NCI-H1694 (cell line): ENCODE results near the gene ZDHHC5.
"Not testable (repeated sequence)": the region's sequence is repeated elsewhere in the genome, so short reads cannot be mapped to it uniquely, and the experiment has no call there.

Experiments
- DNase-seq: peaks from one replicate; lab custom pipeline; 2025; lab: John Stamatoyannopoulos, UW

ZDHHC5 gene

DNA sequence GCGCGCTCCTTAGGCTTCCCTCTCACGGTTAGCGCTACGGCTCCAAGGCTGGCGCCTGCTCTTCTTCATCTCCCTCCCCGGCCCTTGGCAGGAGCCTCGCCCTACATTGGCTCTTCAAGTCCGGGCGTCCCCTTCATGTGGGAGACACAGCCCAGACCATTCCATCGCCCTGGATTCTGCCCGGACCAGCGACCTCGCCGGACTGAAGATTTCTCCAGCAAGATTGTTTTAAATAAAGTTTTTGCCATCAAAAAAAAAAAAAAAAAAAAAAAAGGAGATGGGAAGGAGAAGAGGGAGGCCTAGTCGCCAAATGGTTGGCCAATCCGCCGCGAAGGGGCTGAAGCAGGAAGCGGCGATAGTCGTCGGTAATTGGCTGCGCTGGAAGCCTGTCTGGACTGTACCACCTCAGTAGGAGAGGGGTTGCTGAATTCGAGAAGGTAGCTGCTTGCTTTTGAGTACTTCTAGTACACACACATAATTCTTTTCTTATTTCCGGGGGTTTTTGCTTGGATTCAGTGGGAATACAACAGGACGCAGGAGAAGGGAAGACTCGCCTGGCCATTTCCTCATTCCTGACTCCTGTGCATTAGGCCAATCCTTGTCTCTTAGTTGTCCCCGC, 688 bp upstream of the ZDHHC5 start:
- peak; percentile 93 for DNase-seq

DNA sequence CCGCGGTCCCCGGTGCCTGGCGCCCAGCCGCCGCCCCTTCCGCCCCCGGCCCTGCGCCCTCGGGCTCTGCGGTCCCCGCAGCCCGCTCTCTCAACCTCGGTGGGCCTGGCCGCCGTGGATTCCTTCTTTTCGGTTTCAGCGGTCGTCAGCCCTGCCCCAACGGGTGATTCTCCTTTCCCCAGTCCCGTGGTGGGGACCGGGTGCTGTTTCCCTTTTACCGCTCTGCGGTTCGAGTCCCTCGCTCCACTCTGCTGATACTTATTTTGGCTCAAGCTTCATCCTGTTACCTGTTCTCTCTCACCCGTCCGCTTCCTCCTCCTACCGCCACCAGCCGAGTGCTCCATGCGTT, 494 bp downstream of the ZDHHC5 start:
- no peak for DNase-seq

DNA sequence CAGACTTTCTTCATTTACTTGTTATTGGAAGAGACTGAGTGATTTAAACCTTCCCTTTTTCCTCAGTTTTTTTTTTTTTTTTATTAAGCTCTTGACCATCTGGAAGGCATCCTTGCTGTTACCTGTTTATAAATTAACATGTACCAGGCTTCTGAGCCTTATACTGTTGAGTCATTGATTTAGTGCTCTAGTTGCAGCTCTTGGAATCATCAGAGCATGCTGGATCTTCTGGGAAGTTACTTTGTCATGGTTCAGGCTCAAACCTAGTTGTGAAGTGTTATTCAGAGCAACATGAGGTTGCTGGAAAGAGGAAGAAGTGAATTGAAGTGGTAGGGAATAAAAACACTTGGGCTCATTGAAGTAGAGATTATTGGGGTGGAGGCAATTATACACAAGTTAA, 6.3 kb downstream of the ZDHHC5 start:
- DNase-seq, result no peak

DNA sequence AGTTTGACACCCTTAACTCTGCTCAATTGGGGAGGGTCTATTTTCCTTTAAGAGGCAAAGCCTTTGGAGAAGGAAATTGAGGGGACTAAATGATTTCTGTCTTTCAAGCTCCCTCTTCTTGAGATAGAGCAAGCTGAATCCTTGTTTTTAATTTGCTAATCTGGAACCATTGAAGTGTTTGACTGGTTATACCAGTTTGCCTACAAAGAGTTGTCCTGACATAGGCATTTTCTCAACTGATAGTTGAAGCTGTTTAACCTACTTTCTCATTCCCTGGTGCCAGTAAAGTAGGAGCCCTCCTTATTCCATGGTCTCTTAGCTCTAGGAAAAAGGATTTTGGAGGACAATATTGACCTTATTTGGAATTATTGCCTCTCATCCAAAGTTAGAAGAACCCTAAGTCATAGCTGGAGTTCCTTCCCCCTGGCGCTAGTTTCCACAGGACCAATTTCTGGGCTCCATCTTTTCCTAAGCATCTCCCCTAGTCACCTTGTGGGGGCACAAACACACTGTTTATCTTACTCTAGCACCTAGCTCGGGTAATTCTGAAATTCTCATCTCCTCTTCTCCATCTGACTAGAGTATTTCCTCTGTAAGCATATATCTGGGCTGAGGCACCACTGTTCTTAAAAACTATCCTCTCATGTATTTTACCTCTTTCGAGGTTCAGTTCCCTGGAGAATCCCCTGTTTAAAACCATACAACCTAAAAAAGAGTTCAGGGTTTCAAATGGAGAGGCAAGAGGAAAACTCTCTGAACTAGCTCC, 7.4 kb downstream of the ZDHHC5 start:
- DNase-seq, result no peak

DNA sequence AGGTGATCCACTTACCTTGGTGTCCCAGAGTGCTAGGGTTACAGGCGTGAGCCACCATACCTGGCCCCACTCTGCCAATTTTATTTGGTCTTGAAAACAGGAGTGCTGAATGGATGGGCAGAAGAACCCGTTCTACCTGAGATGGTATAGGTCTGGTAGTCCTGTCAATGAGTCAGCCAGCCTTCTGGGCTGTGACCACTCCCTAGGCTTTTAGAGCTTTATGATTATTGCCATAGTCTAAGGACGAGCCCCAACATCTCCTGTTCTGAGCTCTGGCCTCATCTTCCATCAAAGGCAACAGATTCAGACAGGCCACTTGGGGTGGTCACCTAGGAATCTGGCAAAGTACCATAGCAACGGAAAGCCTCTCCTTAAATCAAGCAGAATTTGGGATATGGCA, 11.5 kb downstream of the ZDHHC5 start:
- no peak for DNase-seq

DNA sequence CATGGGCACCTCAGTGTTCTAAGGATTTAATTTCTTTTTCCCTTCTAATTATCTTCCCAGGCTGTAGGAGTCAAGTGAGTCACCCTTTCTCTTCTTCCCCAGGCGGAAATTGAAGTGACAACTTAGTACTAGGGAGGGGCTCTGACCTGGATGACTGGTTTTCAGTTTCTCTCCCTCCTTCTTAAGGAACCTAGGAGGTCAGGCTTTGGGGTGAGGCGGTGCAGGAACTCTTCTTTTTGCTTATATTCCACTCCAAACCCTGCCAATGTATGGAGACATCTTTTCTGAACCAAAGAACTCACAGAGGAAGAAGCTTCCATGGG, 12.6 kb downstream of the ZDHHC5 start:
- DNase-seq, result no peak

DNA sequence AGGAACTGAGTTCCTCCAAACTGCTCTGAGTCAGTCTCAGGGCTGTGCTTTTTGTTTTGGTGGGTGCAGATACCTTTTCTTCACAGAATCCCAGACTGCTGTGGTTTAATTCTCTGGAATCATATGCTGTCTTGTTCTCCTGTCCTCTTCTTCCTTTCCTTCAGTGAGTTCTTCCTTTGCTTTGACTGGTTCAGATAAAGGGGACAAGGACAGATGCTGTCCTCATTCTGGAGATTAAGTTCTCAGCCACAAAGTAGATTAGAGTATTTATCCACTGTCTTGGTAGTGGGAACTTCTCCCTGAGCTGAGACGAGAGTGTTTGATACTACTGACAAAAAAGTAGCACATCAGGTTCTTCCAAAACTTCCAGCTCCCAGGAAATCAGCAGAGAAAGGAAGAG, 13.3 kb downstream of the ZDHHC5 start:
- no peak for DNase-seq

DNA sequence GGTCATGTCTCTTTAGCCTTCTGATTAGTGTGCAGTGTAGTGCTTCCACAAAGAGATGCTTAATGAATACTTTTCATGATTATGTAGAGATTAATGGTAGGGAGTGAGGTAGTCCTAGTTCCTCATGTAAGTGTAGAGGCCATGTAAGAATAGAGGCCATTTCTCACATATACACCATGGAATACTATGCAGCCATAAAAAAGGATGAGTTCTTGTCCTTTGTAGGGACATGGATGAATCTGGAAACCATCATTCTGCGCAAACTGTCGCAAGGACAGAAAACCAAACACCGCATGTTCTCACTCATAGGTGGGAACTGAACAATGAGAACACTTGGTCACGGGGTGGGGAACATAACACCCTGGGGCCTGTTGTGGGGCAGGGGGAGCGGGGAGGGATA, 22.6 kb downstream of the ZDHHC5 start:
- DNase-seq, result not testable (repeated sequence)

DNA sequence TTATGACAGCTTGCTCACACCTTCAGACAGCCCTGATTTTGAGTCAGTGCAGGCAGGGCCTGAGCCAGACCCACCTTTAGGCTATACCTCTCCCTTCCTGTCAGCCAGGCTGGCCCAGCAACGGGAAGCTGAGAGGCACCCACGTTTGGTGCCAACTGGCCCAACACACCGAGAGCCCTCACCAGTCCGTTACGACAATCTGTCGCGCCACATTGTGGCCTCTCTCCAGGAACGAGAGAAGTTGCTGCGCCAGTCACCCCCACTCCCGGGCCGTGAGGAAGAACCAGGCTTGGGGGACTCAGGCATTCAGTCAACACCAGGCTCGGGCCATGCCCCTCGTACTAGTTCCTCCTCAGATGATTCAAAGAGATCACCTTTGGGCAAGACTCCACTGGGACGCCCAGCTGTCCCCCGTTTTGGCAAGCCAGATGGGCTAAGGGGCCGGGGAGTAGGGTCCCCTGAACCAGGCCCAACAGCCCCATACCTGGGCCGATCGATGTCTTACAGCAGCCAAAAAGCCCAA, 31.0 kb downstream of the ZDHHC5 start:
- no peak for DNase-seq

DNA sequence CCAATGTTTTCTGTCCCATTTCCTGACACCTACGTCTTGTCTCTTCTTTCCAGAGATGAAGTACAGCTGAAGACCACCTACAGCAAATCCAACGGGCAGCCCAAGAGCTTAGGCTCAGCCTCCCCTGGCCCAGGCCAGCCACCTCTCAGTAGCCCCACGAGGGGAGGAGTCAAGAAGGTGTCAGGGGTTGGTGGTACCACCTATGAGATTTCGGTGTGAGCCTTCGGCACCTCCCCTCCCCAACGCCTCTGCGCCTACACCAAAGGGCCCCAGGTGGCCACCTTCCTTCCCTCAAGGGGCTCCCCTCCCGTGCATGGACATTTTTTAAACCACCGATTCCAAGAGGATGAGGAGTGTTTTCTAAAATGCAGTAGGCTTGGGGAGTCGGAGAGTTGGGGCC, 31.9 kb downstream of the ZDHHC5 start:
- DNase-seq, result no peak

DNA sequence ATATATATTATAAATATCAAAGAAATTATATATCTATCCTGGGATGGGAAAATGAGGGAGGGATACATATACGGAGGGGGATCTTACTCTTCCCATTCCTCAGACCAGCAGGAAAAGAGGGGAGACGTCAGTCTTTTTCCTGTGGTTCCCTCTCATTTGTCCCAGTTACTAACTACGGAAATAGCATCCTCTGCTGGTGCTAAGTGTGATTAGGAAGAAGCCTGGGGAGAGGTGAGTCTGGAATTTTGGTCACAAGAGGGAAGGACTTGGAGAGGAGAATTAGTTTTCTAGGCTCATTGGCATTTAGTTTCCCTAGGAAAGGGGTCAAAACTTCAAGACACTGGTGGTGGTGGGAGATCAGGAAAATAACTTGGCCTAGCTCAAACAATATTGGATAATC, 32.5 kb downstream of the ZDHHC5 start:
- no peak for DNase-seq

DNA sequence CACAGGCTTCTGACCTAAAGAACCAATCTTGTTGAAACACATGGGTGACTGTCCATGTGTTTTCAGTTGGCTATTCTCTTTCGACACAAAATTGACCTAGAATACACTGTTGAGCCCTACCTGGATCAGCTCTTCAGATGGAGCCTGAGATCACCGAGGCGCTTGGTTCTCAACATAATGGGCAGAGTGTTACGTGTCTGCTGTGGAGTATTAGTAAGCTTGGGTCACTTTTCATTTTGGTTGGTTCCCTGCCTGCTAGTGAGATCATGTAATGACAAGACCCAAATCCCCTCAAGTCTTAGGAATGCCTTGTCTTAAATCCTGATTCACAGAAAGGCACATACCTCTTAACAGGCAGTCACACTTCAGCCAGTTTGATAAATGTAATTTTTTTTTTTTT, 35.4 kb downstream of the ZDHHC5 start:
- no peak for DNase-seq

DNA sequence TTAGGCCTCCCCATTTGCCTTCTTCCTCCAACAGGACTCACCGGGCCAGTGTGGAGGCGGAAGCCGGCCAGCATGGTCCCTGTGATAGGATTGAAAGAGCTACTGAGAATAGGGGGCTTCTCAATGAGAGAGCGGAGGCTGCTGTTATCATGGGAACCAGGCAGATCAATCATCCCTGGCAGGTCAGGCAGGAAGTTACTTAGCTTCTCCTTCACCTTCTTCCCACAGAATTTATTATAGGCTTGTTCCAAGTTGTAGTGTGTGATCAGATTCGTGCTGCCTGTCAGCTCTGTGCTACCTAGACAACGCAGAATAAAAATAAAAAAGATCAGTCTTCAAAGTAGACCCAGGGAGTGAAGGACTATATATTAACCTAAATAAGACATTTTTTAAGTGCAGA, 37.0 kb downstream of the ZDHHC5 start:
- DNase-seq, result no peak

DNA sequence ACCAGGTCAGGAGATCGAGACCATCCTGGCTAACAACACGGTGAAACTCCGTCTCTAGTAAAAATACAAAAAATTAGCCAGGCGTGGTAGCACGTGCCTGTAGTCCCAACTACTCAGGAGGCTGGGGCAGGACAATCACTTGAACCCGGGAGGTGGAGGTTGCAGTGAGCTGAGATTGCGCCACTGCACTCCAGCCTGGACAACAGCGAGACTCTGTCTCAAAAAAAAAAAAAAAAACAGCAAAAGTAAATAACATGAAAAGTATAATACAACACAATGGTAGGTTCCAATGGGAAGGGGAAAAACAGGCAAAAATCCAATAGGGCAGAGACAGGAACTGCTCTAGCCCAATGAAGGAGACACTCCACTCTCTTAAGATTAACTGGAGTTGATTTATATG, 37.5 kb downstream of the ZDHHC5 start:
- DNase-seq, result not testable (repeated sequence)

DNA sequence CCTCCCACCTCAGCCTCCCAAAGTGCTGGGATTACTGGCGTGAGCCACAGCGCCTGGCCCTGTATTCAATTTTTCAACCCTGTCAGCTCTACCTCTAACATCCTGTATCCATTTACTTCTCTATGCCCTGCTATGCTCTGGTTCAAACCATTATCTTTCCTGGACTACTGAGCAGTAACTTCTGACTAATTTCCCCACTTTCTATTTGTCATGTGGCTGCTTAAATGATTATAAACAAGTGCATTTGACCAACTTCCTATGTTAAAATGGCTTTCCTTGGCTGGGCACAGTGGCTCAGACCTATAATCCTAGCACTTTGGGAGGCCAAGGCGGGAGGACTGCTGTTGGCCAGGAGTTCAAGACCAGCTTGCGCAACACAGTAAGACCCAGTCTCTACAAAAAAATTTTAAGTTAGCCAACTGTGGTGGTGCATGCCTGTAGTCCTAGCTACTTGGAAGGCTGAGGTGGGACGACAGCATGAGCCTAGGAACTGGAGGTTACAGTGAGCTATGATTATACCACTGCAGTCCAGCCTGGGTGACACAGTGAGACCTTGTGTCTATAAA, 42.0 kb downstream of the ZDHHC5 start:
- no peak for DNase-seq

DNA sequence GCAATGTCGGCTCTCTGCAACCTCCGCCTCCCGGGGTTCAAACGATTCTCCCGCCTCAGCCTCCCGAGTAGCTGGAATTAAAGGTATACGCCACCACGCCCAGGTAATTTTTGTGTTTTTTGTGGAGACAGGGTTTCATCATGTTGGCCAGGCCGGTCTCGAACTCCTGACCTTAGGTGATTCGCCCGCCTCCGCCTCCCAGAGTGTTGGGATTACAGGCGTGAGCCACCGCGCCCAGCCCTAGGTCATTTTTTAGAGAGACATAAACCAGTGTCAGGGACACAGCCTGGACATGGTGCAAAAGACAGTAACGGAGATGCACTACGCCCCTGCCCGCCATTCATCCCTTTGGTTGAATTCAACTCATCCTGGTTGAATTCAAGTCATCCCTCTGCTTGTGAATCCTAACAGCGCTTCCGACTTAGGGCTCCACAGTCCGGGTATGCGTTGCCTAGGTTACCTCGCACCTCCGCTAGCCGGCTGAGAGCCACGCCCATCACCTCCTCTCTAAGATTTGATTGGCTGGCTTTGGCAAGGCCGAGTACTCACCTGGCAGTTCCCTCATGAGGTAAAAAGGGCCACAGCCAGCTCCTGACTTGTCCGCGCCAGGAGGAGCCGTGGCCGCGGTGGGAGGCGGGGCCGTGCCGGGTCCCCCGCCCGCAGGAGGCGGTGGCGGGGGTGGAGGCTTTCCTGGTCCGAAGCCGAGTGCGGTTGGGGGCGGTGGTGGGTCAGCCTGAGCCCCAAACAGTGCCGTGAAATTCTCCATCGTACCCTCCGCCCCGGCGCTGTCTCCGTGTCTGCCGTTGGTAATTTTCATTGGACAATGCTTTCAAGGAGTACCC, 43.7 kb downstream of the ZDHHC5 start, which contains the start of gene MED19:
TSS of gene MED19 (minus strand) at position 802 of the 842 bp plus-strand sequence. CDS start at position 766, 36 bp downstream.
- peak; percentile 20 for DNase-seq

DNA sequence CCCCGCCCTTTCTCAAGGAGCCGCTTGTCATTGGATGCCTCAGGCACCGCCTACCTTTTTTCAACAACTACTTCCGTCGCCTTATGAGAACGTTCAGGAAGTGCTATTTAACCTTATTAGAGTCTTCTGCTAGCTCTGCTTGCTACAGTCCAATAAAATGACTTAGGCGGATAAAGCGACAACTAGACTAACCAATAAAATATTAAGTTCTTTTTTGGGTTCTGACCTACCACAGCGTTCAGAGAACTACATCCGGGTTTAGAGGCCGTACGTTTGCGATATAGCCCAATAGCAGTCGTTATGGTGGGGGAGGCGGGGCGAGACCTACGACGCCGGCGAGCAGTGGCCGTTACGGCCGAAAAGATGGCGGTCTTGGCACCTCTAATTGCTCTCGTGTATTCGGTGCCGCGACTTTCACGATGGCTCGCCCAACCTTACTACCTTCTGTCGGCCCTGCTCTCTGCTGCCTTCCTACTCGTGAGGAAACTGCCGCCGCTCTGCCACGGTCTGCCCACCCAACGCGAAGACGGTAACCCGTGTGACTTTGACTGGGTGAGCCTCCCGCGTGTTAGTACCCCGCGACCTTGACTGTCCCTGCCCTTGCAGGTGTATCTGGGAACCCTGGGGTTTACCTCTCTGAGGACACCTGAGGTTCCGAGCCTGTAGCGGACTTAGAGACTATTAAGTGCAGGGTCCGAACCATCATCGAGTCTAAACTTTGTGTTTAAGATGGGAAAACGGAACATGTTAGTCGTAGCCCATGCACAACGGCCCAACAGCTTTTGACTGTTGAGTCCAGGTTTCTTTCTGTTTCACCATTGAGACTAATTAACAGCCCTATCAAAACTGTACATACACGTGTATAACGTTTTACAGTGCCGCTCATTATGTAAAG, 44.6 kb downstream of the ZDHHC5 start, which contains the start of gene TMX2:
TSS of gene TMX2 (plus strand) at position 338 of the 895 bp plus-strand sequence. CDS start at position 364, 26 bp downstream.
- peak; percentile 97 for DNase-seq

DNA sequence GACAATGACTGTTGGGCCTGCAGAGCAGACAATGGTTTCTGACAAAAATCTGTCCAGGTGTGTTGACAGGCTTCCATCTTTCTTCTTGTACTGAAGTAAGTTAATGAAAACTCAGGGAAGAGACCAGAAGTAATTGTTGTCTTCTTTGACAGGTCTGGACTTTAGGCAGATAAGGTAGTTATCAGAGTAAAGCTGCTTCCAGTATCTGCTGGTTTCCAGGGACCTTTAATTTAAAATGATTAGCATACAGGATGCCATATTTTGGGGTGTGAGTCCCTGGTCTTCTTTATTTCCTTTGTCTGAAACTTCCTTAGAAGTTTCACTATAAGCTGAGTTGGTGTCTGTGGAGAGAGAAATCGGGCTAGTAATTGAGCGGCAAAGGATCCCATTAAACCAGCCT, 45.9 kb downstream of the ZDHHC5 start:
- no peak for DNase-seq

DNA sequence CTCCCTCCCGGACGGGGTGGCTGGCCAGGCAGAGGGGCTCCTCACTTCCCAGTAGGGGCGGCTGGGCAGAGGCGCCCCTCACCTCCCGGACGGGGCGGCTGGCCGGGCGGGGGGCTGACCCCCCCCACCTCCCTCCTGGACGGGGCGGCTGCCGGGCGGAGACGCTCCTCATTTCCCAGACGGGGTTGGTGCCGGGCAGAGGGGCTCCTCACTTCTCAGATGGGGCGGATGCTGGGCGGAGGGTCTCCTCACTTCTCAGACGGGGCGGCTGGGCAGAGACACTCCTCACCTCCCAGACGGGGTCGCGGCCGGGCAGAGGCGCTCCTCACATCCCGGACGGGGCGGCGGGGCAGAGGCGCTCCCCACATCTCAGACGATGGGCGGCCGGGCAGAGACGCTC, 48.8 kb downstream of the ZDHHC5 start:
- not testable (repeated sequence) for DNase-seq

DNA sequence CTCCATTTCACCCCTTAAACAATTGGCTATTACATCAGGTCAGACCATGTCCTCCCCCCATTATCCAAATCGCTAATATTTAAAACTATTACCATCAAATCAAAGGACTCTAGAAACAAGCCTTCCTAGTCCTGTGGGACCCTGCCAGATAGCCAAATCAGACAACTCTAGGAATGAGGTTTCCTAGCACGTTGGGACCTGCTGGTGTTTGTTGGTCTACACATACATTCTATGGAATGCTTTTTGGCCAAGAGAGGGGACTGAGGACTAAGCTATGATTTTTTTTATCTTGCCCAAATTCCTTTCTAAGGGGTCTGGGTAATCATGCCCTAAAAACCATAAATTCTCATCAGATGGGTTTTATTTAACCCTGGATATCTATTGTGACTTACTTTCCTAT, 59.3 kb downstream of the ZDHHC5 start:
- DNase-seq, result no peak

DNA sequence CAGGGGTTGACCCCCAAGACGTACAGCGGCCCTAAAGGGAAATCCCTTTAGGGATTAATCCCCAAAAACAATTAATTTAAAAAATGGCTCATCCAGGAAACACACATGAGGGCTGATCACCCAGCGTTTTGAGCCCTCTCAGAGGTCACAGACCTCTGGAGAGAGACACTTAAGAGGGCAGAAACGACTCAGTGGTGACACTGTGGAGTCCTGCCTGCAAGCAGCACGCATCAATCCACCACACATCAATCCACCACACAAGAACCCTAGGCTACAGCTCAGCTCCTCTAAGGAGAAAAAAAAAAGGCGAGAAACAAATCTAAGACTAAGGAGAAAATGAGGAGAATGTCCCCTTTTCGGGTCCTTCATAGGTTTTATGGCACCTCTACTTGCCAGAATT, 60.9 kb downstream of the ZDHHC5 start:
- no peak for DNase-seq
